ENCODE data around the gene OR13A1. TPM values are rescaled to one million over a fixed set of nuclear protein-coding genes. Genes with fewer than 3 reads are reported as not detected.
"Not testable (repeated sequence)": the region's sequence is repeated elsewhere in the genome, so short reads cannot be mapped to it uniquely, and the experiment has no call there.

The OR13A1 gene
- total and polyA plus RNA-seq, 4 donors = not detected

- DNase-seq; ATAC-seq (ENCODE audit: low FRiP score); H3K36me3 ChIP-seq (ENCODE audit: control insufficient read depth in 1 of 2, insufficient read depth in 2 of 2, low read length in 1 of 2); H3K4me3 ChIP-seq (ENCODE audit: low read length in 2 of 2); intact Hi-C loops (cut with DNase I); H3K4me1 ChIP-seq (ENCODE audit: control insufficient read depth in 1 of 2, insufficient read depth in 2 of 2, low read length in 2 of 2); H3K9me3 ChIP-seq (ENCODE audit: control insufficient read depth, low read length); H3K27me3 ChIP-seq (ENCODE audit: control insufficient read depth in 1 of 2, insufficient read depth in 2 of 2, low read length in 1 of 2); H3K27ac ChIP-seq (ENCODE audit: low read depth in 1 of 2, low read length in 2 of 2): not testable (repeated sequence)
- 89% methylated on average over 22 to 24 of the region's 24 CpGs for WGBS, 2 donors
Measured at GRCh38 chr10:45346652-45347335, 31.4 kb upstream of the OR13A1 start.

- intact Hi-C loops (cut with DNase I); ATAC-seq (ENCODE audit: low FRiP score); H3K4me3 ChIP-seq (ENCODE audit: low read length in 2 of 2); H3K36me3 ChIP-seq (ENCODE audit: control insufficient read depth in 1 of 2, insufficient read depth in 2 of 2, low read length in 1 of 2); H3K27ac ChIP-seq (ENCODE audit: low read depth in 1 of 2, low read length in 2 of 2); DNase-seq; H3K27me3 ChIP-seq (ENCODE audit: control insufficient read depth in 1 of 2, insufficient read depth in 2 of 2, low read length in 1 of 2); H3K4me1 ChIP-seq (ENCODE audit: control insufficient read depth in 1 of 2, insufficient read depth in 2 of 2, low read length in 2 of 2): not testable (repeated sequence)
- 72 to 79% methylated on average over 4 of the region's 4 CpGs for WGBS, 2 donors
- peaks cover 13% of the 10 kb centered on the region for H3K9me3 ChIP-seq (ENCODE audit: control insufficient read depth, low read length)
Measured at GRCh38 chr10:45340420-45340819, 25.0 kb upstream of the OR13A1 start.

GRCh38 chr10:45339894-45340293 is 24.5 kb upstream of the OR13A1 start:
- ATAC-seq (ENCODE audit: low FRiP score) (no peak), DNase-seq (no peak)
- intact Hi-C loops (cut with DNase I) = no loop called here
- Histone ChIP-seq H3K9me3 (ENCODE audit: control insufficient read depth, low read length) (peaks cover 13% of the 10 kb centered on the region), H3K27ac (ENCODE audit: low read depth in 1 of 2, low read length in 2 of 2) (no peak overlapping the region), H3K36me3 (ENCODE audit: control insufficient read depth in 1 of 2, insufficient read depth in 2 of 2, low read length in 1 of 2) (no peaks in the 10 kb centered on the region), H3K4me1 (ENCODE audit: control insufficient read depth in 1 of 2, insufficient read depth in 2 of 2, low read length in 2 of 2) (no peaks in the 10 kb centered on the region), H3K27me3 (ENCODE audit: control insufficient read depth in 1 of 2, insufficient read depth in 2 of 2, low read length in 1 of 2) (peaks cover 0 to 1% of the 10 kb centered on the region in 2 donors), H3K4me3 (ENCODE audit: low read length in 2 of 2) (no peak overlapping the region)
- WGBS, 2 donors = 85 to 86% methylated on average over 1 of the region's 1 CpG

- H3K4me3 ChIP-seq (ENCODE audit: low read length in 2 of 2); H3K27me3 ChIP-seq (ENCODE audit: control insufficient read depth in 1 of 2, insufficient read depth in 2 of 2, low read length in 1 of 2); H3K27ac ChIP-seq (ENCODE audit: low read depth in 1 of 2, low read length in 2 of 2); ATAC-seq (ENCODE audit: low FRiP score); H3K36me3 ChIP-seq (ENCODE audit: control insufficient read depth in 1 of 2, insufficient read depth in 2 of 2, low read length in 1 of 2); H3K4me1 ChIP-seq (ENCODE audit: control insufficient read depth in 1 of 2, insufficient read depth in 2 of 2, low read length in 2 of 2); H3K9me3 ChIP-seq (ENCODE audit: control insufficient read depth, low read length); DNase-seq; intact Hi-C loops (cut with DNase I): not testable (repeated sequence)
- 91 to 93% methylated on average over 3 of the region's 3 CpGs for WGBS, 2 donors
Measured at GRCh38 chr10:45331824-45332223, 16.4 kb upstream of the OR13A1 start.

- WGBS, 2 donors = 76 to 88% methylated on average over 1 of the region's 1 CpG
- H3K9me3 ChIP-seq (ENCODE audit: control insufficient read depth, low read length); intact Hi-C loops (cut with DNase I); ATAC-seq (ENCODE audit: low FRiP score); H3K27me3 ChIP-seq (ENCODE audit: control insufficient read depth in 1 of 2, insufficient read depth in 2 of 2, low read length in 1 of 2); H3K36me3 ChIP-seq (ENCODE audit: control insufficient read depth in 1 of 2, insufficient read depth in 2 of 2, low read length in 1 of 2); H3K4me1 ChIP-seq (ENCODE audit: control insufficient read depth in 1 of 2, insufficient read depth in 2 of 2, low read length in 2 of 2); DNase-seq; H3K4me3 ChIP-seq (ENCODE audit: low read length in 2 of 2); H3K27ac ChIP-seq (ENCODE audit: low read depth in 1 of 2, low read length in 2 of 2): not testable (repeated sequence)
Measured at GRCh38 chr10:45326864-45327263, 11.5 kb upstream of the OR13A1 start.

GRCh38 chr10:45325116-45325515 is 9.7 kb upstream of the OR13A1 start:
- DNase-seq (no peak), ATAC-seq (ENCODE audit: low FRiP score) (no peak)
- Histone ChIP-seq H3K9me3 (ENCODE audit: control insufficient read depth, low read length) (no peaks in the 10 kb centered on the region), H3K27me3 (ENCODE audit: control insufficient read depth in 1 of 2, insufficient read depth in 2 of 2, low read length in 1 of 2) (no peaks in the 10 kb centered on the region), H3K27ac (ENCODE audit: low read depth in 1 of 2, low read length in 2 of 2) (no peak overlapping the region), H3K4me1 (ENCODE audit: control insufficient read depth in 1 of 2, insufficient read depth in 2 of 2, low read length in 2 of 2) (no peaks in the 10 kb centered on the region), H3K4me3 (ENCODE audit: low read length in 2 of 2) (no peak overlapping the region), H3K36me3 (ENCODE audit: control insufficient read depth in 1 of 2, insufficient read depth in 2 of 2, low read length in 1 of 2) (no peaks in the 10 kb centered on the region)
- intact Hi-C loops (cut with DNase I) = no loop called here
- 52 to 55% methylated on average over 1 of the region's 1 CpG for WGBS, 2 donors

GRCh38 chr10:45319702-45320101 is 4.3 kb upstream of the OR13A1 start:
- H3K4me3 ChIP-seq (ENCODE audit: low read length in 2 of 2) = no peak overlapping the region
- no peaks in the 10 kb centered on the region for H3K27me3 ChIP-seq (ENCODE audit: control insufficient read depth in 1 of 2, insufficient read depth in 2 of 2, low read length in 1 of 2)
- no peaks in the 10 kb centered on the region for H3K36me3 ChIP-seq (ENCODE audit: control insufficient read depth in 1 of 2, insufficient read depth in 2 of 2, low read length in 1 of 2)
- ATAC-seq (ENCODE audit: low FRiP score) (no peak), DNase-seq (no peak)
- WGBS, 2 donors = 87% methylated on average over 2 of the region's 2 CpGs
- no peak overlapping the region for H3K27ac ChIP-seq (ENCODE audit: low read depth in 1 of 2, low read length in 2 of 2)
- intact Hi-C loops (cut with DNase I) = no loop called here
- no peaks in the 10 kb centered on the region for H3K9me3 ChIP-seq (ENCODE audit: control insufficient read depth, low read length)
- H3K4me1 ChIP-seq (ENCODE audit: control insufficient read depth in 1 of 2, insufficient read depth in 2 of 2, low read length in 2 of 2) = no peaks in the 10 kb centered on the region

GRCh38 chr10:45313264-45313873 is 2.0 kb downstream of the OR13A1 start:
- no peaks in the 10 kb centered on the region for H3K9me3 ChIP-seq (ENCODE audit: control insufficient read depth, low read length)
- H3K27me3 ChIP-seq (ENCODE audit: control insufficient read depth in 1 of 2, insufficient read depth in 2 of 2, low read length in 1 of 2) = no peaks in the 10 kb centered on the region
- no peak overlapping the region for H3K27ac ChIP-seq (ENCODE audit: low read depth in 1 of 2, low read length in 2 of 2)
- no peak overlapping the region for H3K4me3 ChIP-seq (ENCODE audit: low read length in 2 of 2)
- no peak for ATAC-seq (ENCODE audit: low FRiP score)
- DNase-seq = no peak
- no peaks in the 10 kb centered on the region for H3K36me3 ChIP-seq (ENCODE audit: control insufficient read depth in 1 of 2, insufficient read depth in 2 of 2, low read length in 1 of 2)
- H3K4me1 ChIP-seq (ENCODE audit: control insufficient read depth in 1 of 2, insufficient read depth in 2 of 2, low read length in 2 of 2) = no peaks in the 10 kb centered on the region
- WGBS, 2 donors = 70 to 89% methylated on average over 3 of the region's 3 CpGs
- intact Hi-C loops (cut with DNase I) = no loop called here

- intact Hi-C loops (cut with DNase I) = no loop called here
Measured at GRCh38 chr10:45308707-45309106, 6.7 kb downstream of the OR13A1 start.

More at GRCh38 chr10:45308707-45309106, 6.7 kb downstream of the OR13A1 start:
- no peaks in the 10 kb centered on the region for H3K36me3 ChIP-seq (ENCODE audit: control insufficient read depth in 1 of 2, insufficient read depth in 2 of 2, low read length in 1 of 2)
- H3K27me3 ChIP-seq (ENCODE audit: control insufficient read depth in 1 of 2, insufficient read depth in 2 of 2, low read length in 1 of 2) = no peaks in the 10 kb centered on the region
- H3K4me1 ChIP-seq (ENCODE audit: control insufficient read depth in 1 of 2, insufficient read depth in 2 of 2, low read length in 2 of 2) = no peaks in the 10 kb centered on the region
- H3K4me3 ChIP-seq (ENCODE audit: low read length in 2 of 2) = no peak overlapping the region
- no peak overlapping the region for H3K27ac ChIP-seq (ENCODE audit: low read depth in 1 of 2, low read length in 2 of 2)
- no peaks in the 10 kb centered on the region for H3K9me3 ChIP-seq (ENCODE audit: control insufficient read depth, low read length)
- no peak for ATAC-seq (ENCODE audit: low FRiP score)
- DNase-seq = no peak

Measured in aorta (tissue), 5 donors.